K562 (cell line): ENCODE measurements around the gene MYCBP. TPM values are rescaled to one million over a fixed set of nuclear protein-coding genes. Genes with fewer than 3 reads are reported as not detected.

Experiments
- CHD1 ChIP-seq: fragments of 200-600 bp; sonication (generic); IDR thresholded peaks from one replicate; pipeline ENCODE4 v1.6.1; 2012; ENCODE audit warnings: mild to moderate bottlenecking, moderate library complexity, low read length, inconsistent platforms
- CHD7 ChIP-seq: fragments of 200-600 bp; sonication (generic); IDR thresholded peaks from one replicate; pipeline ENCODE4 v1.6.1; 2012; ENCODE audit warnings: mild to moderate bottlenecking, low read depth, low read length, inconsistent platforms
- CREBBP ChIP-seq: IDR thresholded peaks from one replicate; pipeline ENCODE4 v1.6.1; 2012; ENCODE audit warnings: low read depth, mild to moderate bottlenecking, control low read depth, inconsistent platforms, low read length
- HDAC6 ChIP-seq: IDR thresholded peaks from 2 replicates; pipeline ENCODE4 v1.6.1; 2012; ENCODE audit warnings: low read depth, mild to moderate bottlenecking, control low read depth, inconsistent platforms, low read length, moderate library complexity
- KLF13 ChIP-seq: fragments of 450-650 bp; IDR thresholded peaks from 2 replicates; pipeline ENCODE4 v1.6.1; 2016; ENCODE audit warnings: missing genetic modification characterization, low read depth, mild to moderate bottlenecking, missing compliant biosample characterization, moderate library complexity, borderline replicate concordance
- MAFK ChIP-seq: IDR thresholded peaks from 2 replicates; pipeline ENCODE4 v1.6.1; 2011; ENCODE audit warnings: low read length, improper control_type of control experiment
- NFIC ChIP-seq: fragments of 450-650 bp; IDR thresholded peaks from 2 replicates; pipeline ENCODE4 v1.6.1; 2017; ENCODE audit warnings: mild to moderate bottlenecking, inconsistent platforms
- PTBP1 ChIP-seq: fragments of 200-400 bp; formaldehyde crosslinking; IDR thresholded peaks from 2 replicates; pipeline ENCODE4 v1.6.1; 2017; ENCODE audit warnings: low read depth, low read length
- RBM22 ChIP-seq: fragments of 200-400 bp; formaldehyde crosslinking; IDR thresholded peaks from 2 replicates; pipeline ENCODE4 v1.6.1; 2018; ENCODE audit warnings: low read length, low read depth; ENCODE audit not compliant: poor library complexity, severe bottlenecking
- SIN3B ChIP-seq: fragments of 450-650 bp; IDR thresholded peaks from 2 replicates; pipeline ENCODE4 v1.6.1; 2017; ENCODE audit warnings: low read depth, mild to moderate bottlenecking, moderate library complexity
- SIX5 ChIP-seq, 2 experiments: IDR thresholded peaks; 2 replicates each; pipeline ENCODE4 v1.6.1; 2011; ENCODE audit warnings: low read length in 2 of 2, borderline replicate concordance in 1 of 2, low read depth in 1 of 2, mild to moderate bottlenecking in 1 of 2, moderate library complexity in 1 of 2; ENCODE audit not compliant: insufficient read depth in 1 of 2
- SP1 ChIP-seq: sonication (generic); formaldehyde crosslinking; IDR thresholded peaks from 2 replicates; pipeline ENCODE4 v1.8.1; 2022; ENCODE audit warnings: mild to moderate bottlenecking, missing genetic modification reagents
- STAG1 ChIP-seq: sonication (generic); formaldehyde crosslinking; IDR thresholded peaks from 2 replicates; pipeline ENCODE4 v1.5.0; 2020; ENCODE audit warnings: missing genetic modification reagents, borderline replicate concordance
- TCFL5 ChIP-seq: fragments of 250-450 bp; sonication (Bioruptor Pico); conservative IDR thresholded peaks from 2 replicates; pipeline ENCODE4 v1.6.1; 2021; ENCODE audit warnings: mild to moderate bottlenecking, moderate library complexity, matching md5 sums
- ZC3H11A ChIP-seq: IDR thresholded peaks from 2 replicates; pipeline ENCODE4 v1.6.1; 2012; ENCODE audit warnings: low read depth, low read length, improper control_type of control experiment
- ZC3H4 ChIP-seq: sonication (generic); formaldehyde crosslinking; IDR thresholded peaks from 2 replicates; pipeline ENCODE4 v1.9.0; 2021; ENCODE audit warnings: missing genetic modification reagents, borderline replicate concordance
- ZFP1 ChIP-seq: fragments of 450-650 bp; formaldehyde crosslinking; IDR thresholded peaks from 2 replicates; pipeline ENCODE4 v1.4.0; 2020; ENCODE audit warnings: mild to moderate bottlenecking, mixed read lengths
- ZNF124 ChIP-seq: sonication (generic); formaldehyde crosslinking; IDR thresholded peaks from 2 replicates; pipeline ENCODE4 v1.8.1; 2022; ENCODE audit warnings: missing genetic modification reagents
- ZNF354B ChIP-seq: fragments of 250-450 bp; sonication (Bioruptor Pico); IDR thresholded peaks from 2 replicates; pipeline ENCODE4 v1.4.0; 2020
- polyA plus RNA-seq, 8 experiments: library from polyadenylated mRNA; depleted of rRNA in 4 of 8; stranded (reverse) in 5 of 8; unstranded in 3 of 8; fragments of >200 nt; fragmentation: Nextera tagmentation in 2 of 8; fragmentation: Illumina TruSeq in 1 of 8; extraction: Ambion mirVana in 2 of 8; extraction: Trizol in 1 of 8; gene quantifications; 2 replicates each; pipeline versions ENCODE4 v1.2.1 to v1.2.3, GENCODE V29; 2011 to 2014; ENCODE audit warnings: inconsistent platforms in 1 of 8, missing spikeins in 1 of 8
- total RNA-seq, 7 experiments: library from RNA; depleted of rRNA in 6 of 7; stranded (reverse); fragments of >200 nt in 6 of 7; fragmentation: Illumina TruSeq in 2 of 7; extraction: Trizol in 2 of 7; gene quantifications; 2 replicates each; pipeline versions ENCODE4 v1.2.1 to v1.2.3, GENCODE V29; 2011 to 2021; ENCODE audit warnings: low replicate concordance in 1 of 7

Gene MYCBP
- total and polyA plus RNA-seq, 9 of the 15 experiments (the other 6 are each of a cell fraction or from before 2014, with no cell fraction given), result 32.3 to 253 (median 72.9) TPM

- TF ChIP-seq CHD7 (no peak), STAG1 (CRISPR knock-in tag) (no peak), KLF13 (tag) (peak; percentile 35; the same call in 1 of the 2 replicates), SIX5 (IDR thresholded peaks at IDR 0.05; ENCODE audit: borderline replicate concordance in 1 of 2, insufficient read depth in 1 of 2, low read depth in 1 of 2, low read length in 2 of 2) (no peak), ZC3H4 (CRISPR knock-in tag) (no peak), MAFK (no peak), ZFP1 (CRISPR knock-in tag) (no peak), ZNF354B (no peak), TCFL5 (no peak), PTBP1 (no peak), CREBBP (no peak), ZNF124 (CRISPR knock-in tag) (no peak), NFIC (no peak), SIN3B (no peak), CHD1 (peak; percentile 58), ZC3H11A (no peak), RBM22 (no peak), SP1 (no peak), HDAC6 (no peak)
Measured at GRCh38 chr1:38858833-38859560, 14.2 kb downstream of the MYCBP start (continued).
